ENCODE data around the gene HLA-B.
A peak's percentile ranks its signal among the peaks of the same experiment; 100 is the strongest.
"Not testable (repeated sequence)": the region's sequence is repeated elsewhere in the genome, so short reads cannot be mapped to it uniquely, and the experiment has no call there.

HLA-B gene

GRCh38 chr6:31383149-31383548 is 26.2 kb upstream of the HLA-B start:
- no peak for DNase-seq

- no peak for DNase-seq
Observed at GRCh38 chr6:31381666-31382065, 24.7 kb upstream of the HLA-B start.

GRCh38 chr6:31379850-31380249 is 22.9 kb upstream of the HLA-B start:
- no peak for DNase-seq

- no peak for DNase-seq
Observed at GRCh38 chr6:31378721-31379103, 21.7 kb upstream of the HLA-B start.

GRCh38 chr6:31378062-31378720 is 21.2 kb upstream of the HLA-B start:
- no peak for DNase-seq

GRCh38 chr6:31377029-31377428 is 20.1 kb upstream of the HLA-B start:
- no peak for DNase-seq

- no peak for DNase-seq
Observed at GRCh38 chr6:31375699-31376098, 18.7 kb upstream of the HLA-B start.

GRCh38 chr6:31374118-31374517 is 17.1 kb upstream of the HLA-B start:
- not testable (repeated sequence) for DNase-seq

GRCh38 chr6:31368461-31368860 is 11.5 kb upstream of the HLA-B start:
- no peak for DNase-seq

GRCh38 chr6:31366693-31367470 is 9.9 kb upstream of the HLA-B start:
- DNase-seq = peak; percentile 94

GRCh38 chr6:31365864-31366263 is 8.9 kb upstream of the HLA-B start:
- no peak for DNase-seq

GRCh38 chr6:31363811-31364210 is 6.8 kb upstream of the HLA-B start:
- DNase-seq = no peak

- DNase-seq = no peak
Observed at GRCh38 chr6:31362751-31363150, 5.8 kb upstream of the HLA-B start.

GRCh38 chr6:31359581-31359980 is 2.6 kb upstream of the HLA-B start:
- no peak for DNase-seq

- DNase-seq = no peak
Observed at GRCh38 chr6:31358302-31358701, 1.3 kb upstream of the HLA-B start.

- no peak for DNase-seq
Observed at GRCh38 chr6:31357886-31358285, 907 bp upstream of the HLA-B start.

GRCh38 chr6:31356216-31356945 is 598 bp downstream of the HLA-B start:
- DNase-seq = peak; percentile 55 to 58

GRCh38 chr6:31355583-31355948 is 1.4 kb downstream of the HLA-B start:
- DNase-seq = no peak

GRCh38 chr6:31354864-31355582 is 2.0 kb downstream of the HLA-B start:
- no peak for DNase-seq

GRCh38 chr6:31354158-31354863 is 2.7 kb downstream of the HLA-B start:
- no peak for DNase-seq

GRCh38 chr6:31353384-31353945 is 3.5 kb downstream of the HLA-B start:
- no peak for DNase-seq

- peak in 1 of 2 donors; percentile 32 for DNase-seq
Observed at GRCh38 chr6:31352683-31353383, 4.1 kb downstream of the HLA-B start.
